ENCODE results near the gene PLD1. TPM values are rescaled to one million over a fixed set of nuclear protein-coding genes. Genes with fewer than 3 reads are reported as not detected.

PLD1 gene
- total and polyA plus RNA-seq, 2 of the 8 experiments (the other 6 are each of a cell fraction or from before 2014, with no cell fraction given) = 1.2 to 2.6 TPM

DNA sequence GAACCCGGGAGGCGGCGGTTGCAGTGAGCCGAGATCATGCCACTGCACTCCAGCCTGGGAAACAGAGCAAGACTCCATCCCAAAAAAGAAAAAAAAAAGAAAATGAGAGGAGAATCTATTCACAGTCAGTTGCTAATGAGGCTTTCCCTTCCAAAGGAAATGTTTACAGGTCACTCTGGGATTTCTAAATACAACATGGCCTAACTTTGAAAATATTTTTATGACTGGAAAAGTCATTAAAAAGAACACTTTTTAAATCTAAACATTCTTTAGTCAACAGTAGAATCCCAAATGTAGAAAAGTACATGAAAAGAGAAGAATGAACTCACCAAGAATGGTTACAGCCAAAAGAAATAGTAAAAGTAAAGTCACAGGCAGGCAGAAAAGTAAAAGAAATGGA lies 78.6 kb downstream of the PLD1 start:
- H3K4me3 ChIP-seq (ENCODE audit: extremely low read depth in 1 of 4, insufficient read depth in 2 of 4, low read depth in 3 of 4, low read length in 4 of 4) = no peak overlapping the region
- no peak overlapping the region for H3K9ac ChIP-seq (replicated peaks in 1 of 4; ENCODE audit: extremely low read depth in 1 of 4, low read depth in 3 of 4, low read length in 3 of 4)
- H3K14ac ChIP-seq (ENCODE audit: insufficient read length) = no peak overlapping the region
- H2BK12ac ChIP-seq (ENCODE audit: low read depth, low read length) = no peak overlapping the region
- H2BK120ac ChIP-seq (replicated peaks; ENCODE audit: low read depth, low read length) = no peak overlapping the region
- no peak overlapping the region for H2BK5ac ChIP-seq (ENCODE audit: low read depth, low read length)
- H4K20me1 ChIP-seq (replicated peaks in 1 of 2; ENCODE audit: control insufficient read depth in 1 of 2, insufficient read depth in 2 of 2, low read length in 2 of 2) = no peaks in the 10 kb centered on the region
- H3K79me1 ChIP-seq (ENCODE audit: low read depth, low read length) = no peaks in the 10 kb centered on the region
- H3K4me2 ChIP-seq (ENCODE audit: insufficient read depth in 1 of 2, low read depth in 2 of 2, low read length in 2 of 2) = no peak overlapping the region
- H3K9me3 ChIP-seq (ENCODE audit: insufficient read depth in 2 of 2, low read depth in 1 of 2, low read length in 1 of 2) = no peaks in the 10 kb centered on the region
- no peaks in the 10 kb centered on the region for H3K27me3 ChIP-seq (replicated peaks in 1 of 4; ENCODE audit: control insufficient read depth in 3 of 4, extremely low read depth in 1 of 4, insufficient read depth in 3 of 4, low read length in 3 of 4)
- H2AK5ac ChIP-seq (ENCODE audit: low read depth, low read length) = no peak overlapping the region
- no peak overlapping the region for H4K5ac ChIP-seq (ENCODE audit: insufficient read length, low read depth, low read length)
- ChIA-PET CTCF (ENCODE audit: partially characterized antibody) (interaction anchor here (0.7 to 2.5 kb wide), 3 partner anchors 11 to 229 kb away, joined by 3 to 10 read pairs (median 3); no protein-coding TSS in a partner anchor), POLR2A (ENCODE audit: partially characterized antibody) (no interaction called here)
- no peak for FAIRE-seq
- no peak overlapping the region for H3K27ac ChIP-seq (ENCODE audit: low read depth, low read length)
- no peak overlapping the region for H3K23ac ChIP-seq (ENCODE audit: insufficient read length)
- H3K4me1 ChIP-seq (replicated peaks in 1 of 4; ENCODE audit: control insufficient read depth in 3 of 4, insufficient read depth in 4 of 4, low read length in 3 of 4) = peaks cover 0 to 3% (median 2%) of the 10 kb centered on the region in 4 experiments; a peak in 3 of 7 replicates
- 100% methylated on average over 4 of the region's 4 CpGs; no CpG with 5 or more reads in 1 of the 2 experiments for WGBS, 2 experiments (ENCODE audit: extremely low coverage in 1 of 2, insufficient coverage in 1 of 2, insufficient read length in 1 of 2, insufficient replicate concordance in 2 of 2, low coverage in 1 of 2, low lambda C conversion rate in 2 of 2, missing lambda C conversion rate in 1 of 2)
- H2BK15ac ChIP-seq (ENCODE audit: low read length) = no peak overlapping the region
- no peaks in the 10 kb centered on the region for H3K79me2 ChIP-seq (ENCODE audit: control insufficient read depth in 1 of 2, insufficient read depth in 2 of 2, low read length in 2 of 2)
- no peak overlapping the region for H4K8ac ChIP-seq (ENCODE audit: extremely low read depth, insufficient read depth, low read length)
- no peak overlapping the region for H2BK20ac ChIP-seq (ENCODE audit: low read length)
- H3K23me2 ChIP-seq (ENCODE audit: low read depth, low read length) = no peaks in the 10 kb centered on the region
- H2AFZ ChIP-seq (ENCODE audit: low read length) = no peak overlapping the region
- H3K36me3 ChIP-seq (ENCODE audit: control insufficient read depth in 2 of 4, insufficient read depth in 4 of 4, low read length in 3 of 4) = no peaks in the 10 kb centered on the region
- H4K91ac ChIP-seq (replicated peaks; ENCODE audit: insufficient read length, low read length) = no peak overlapping the region
- no peak overlapping the region for H3K18ac ChIP-seq (ENCODE audit: extremely low read depth, low read length)
- DNase-seq (ENCODE audit: low read depth in 1 of 2, low spot score in 2 of 2) = no peak
- H3K4ac ChIP-seq (replicated peaks; ENCODE audit: insufficient read length, low read depth, low read length) = no peak overlapping the region
- no peak overlapping the region for H3K56ac ChIP-seq (replicated peaks; ENCODE audit: insufficient read length, low read depth, low read length)
- no peak for TF ChIP-seq CBX5 (IDR thresholded peaks at IDR 0.05; ENCODE audit: low read depth, low read length)
- no peak for TF ChIP-seq SIRT6 (IDR thresholded peaks at IDR 0.05; ENCODE audit: low read length)

Data from H1 (cell line).